ENCODE data around the gene CFDP1.
A peak's percentile ranks its signal among the peaks of the same experiment; 100 is the strongest.

The CFDP1 gene

DNA sequence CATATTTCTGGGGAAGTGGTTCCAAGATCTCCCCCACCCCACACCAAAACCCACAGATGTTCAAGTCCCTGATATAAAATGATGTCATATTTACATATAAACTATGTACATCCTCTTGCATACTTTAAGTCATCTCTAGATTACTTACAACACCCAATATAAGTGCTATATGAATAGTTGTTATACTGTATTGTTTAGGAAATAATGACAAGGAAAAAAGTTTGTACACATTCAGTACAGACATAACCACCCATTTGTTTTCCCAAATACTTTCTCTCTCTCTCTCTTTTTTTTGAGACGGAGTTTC lies 11.5 kb downstream of the CFDP1 start:
- no peaks in the 10 kb centered on the region for H3K36me3 ChIP-seq (ENCODE audit: control insufficient read depth, insufficient read depth, low read length)
- H3K4me1 ChIP-seq (ENCODE audit: control insufficient read depth, insufficient read depth, low read length) = peaks cover 11% of the 10 kb centered on the region
- no peak overlapping the region for H3K4me3 ChIP-seq (ENCODE audit: low read length)
- peak overlapping the region; percentile 30 for H3K9ac ChIP-seq (ENCODE audit: low read length)
- H3K27me3 ChIP-seq (ENCODE audit: control insufficient read depth, insufficient read depth, low read length) = no peaks in the 10 kb centered on the region
- no peaks in the 10 kb centered on the region for H3K9me3 ChIP-seq (ENCODE audit: control insufficient read depth, low read length)

DNA sequence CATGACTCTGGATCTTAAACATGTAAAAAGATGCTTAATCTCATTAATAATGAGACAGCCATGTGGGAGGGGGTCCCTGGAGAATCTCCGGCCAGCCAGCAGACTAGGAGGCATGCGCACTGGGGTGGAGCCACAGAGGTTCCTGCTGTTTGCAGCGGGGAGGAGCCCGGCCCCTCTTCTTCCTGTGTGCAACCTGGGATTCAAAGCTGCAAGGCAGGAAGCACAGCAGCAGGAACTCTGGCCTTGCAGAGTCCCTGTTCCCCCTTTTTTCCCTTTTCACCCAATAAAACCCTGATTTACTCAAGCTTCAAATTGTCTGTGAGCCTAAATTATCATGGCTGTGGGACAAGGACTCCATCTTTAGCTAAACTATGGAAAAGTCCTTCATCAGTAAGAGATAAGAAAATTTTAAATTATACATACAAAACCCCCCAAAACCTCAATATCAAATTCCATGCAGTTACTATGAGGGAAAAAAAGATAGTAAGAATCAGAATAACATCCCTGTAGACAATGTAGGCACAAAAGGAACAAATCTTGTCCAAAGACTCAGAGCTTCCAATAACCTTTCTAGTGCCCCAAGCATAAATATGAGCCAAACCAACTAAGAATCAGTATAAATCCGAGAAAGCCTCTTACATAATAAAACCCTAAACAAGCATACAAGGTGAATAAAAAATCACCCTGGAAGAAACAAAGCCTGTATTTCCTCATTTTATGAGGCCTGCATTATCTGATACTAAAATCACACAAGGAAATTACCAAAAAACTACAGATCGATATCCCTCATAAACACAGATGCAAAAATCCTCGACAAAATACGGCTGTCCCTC lies 12.1 kb downstream of the CFDP1 start:
- H3K4me1 ChIP-seq (ENCODE audit: control insufficient read depth, insufficient read depth, low read length) = peaks cover 11% of the 10 kb centered on the region
- no peaks in the 10 kb centered on the region for H3K36me3 ChIP-seq (ENCODE audit: control insufficient read depth, insufficient read depth, low read length)
- peak overlapping the region; percentile 30 for H3K9ac ChIP-seq (ENCODE audit: low read length)
- no peak overlapping the region for H3K4me3 ChIP-seq (ENCODE audit: low read length)
- no peaks in the 10 kb centered on the region for H3K9me3 ChIP-seq (ENCODE audit: control insufficient read depth, low read length)
- no peaks in the 10 kb centered on the region for H3K27me3 ChIP-seq (ENCODE audit: control insufficient read depth, insufficient read depth, low read length)

DNA sequence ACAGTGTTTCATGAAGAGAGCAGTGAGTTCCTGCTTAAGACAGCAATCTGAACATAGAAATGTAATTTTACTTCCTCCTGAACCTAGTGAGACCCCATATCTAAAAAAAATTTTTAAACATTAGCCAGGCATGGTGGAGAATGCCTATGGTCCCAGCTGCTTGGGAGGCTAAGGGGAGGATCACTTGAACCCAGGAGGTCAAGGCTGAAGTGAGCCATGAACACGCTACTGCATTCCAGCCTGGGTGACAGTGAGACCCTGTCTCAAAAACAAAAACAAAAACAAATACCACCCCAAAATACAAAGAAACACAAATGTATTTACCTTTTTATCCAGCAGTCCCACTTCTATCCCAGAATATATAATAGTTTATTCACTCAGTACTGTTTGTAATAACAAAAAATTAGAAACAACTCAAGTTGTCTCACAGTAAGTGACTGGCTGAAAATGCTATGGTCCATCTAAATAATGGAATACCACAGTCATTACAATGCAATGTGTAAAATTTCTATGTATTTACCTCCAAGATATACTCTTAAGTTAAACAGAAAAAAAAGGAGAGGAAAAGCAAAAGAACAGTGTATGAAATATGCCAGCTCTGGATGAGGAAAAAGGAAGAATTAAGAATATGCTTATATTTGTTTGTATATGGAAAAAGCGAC lies 16.3 kb downstream of the CFDP1 start:
- Histone ChIP-seq H3K4me1 (ENCODE audit: control insufficient read depth, insufficient read depth, low read length) (peaks cover 11% of the 10 kb centered on the region), H3K4me3 (ENCODE audit: low read length) (no peak overlapping the region), H3K27me3 (ENCODE audit: control insufficient read depth, insufficient read depth, low read length) (no peaks in the 10 kb centered on the region), H3K36me3 (ENCODE audit: control insufficient read depth, insufficient read depth, low read length) (no peaks in the 10 kb centered on the region), H3K9ac (ENCODE audit: low read length) (no peak overlapping the region), H3K9me3 (ENCODE audit: control insufficient read depth, low read length) (no peaks in the 10 kb centered on the region)

DNA sequence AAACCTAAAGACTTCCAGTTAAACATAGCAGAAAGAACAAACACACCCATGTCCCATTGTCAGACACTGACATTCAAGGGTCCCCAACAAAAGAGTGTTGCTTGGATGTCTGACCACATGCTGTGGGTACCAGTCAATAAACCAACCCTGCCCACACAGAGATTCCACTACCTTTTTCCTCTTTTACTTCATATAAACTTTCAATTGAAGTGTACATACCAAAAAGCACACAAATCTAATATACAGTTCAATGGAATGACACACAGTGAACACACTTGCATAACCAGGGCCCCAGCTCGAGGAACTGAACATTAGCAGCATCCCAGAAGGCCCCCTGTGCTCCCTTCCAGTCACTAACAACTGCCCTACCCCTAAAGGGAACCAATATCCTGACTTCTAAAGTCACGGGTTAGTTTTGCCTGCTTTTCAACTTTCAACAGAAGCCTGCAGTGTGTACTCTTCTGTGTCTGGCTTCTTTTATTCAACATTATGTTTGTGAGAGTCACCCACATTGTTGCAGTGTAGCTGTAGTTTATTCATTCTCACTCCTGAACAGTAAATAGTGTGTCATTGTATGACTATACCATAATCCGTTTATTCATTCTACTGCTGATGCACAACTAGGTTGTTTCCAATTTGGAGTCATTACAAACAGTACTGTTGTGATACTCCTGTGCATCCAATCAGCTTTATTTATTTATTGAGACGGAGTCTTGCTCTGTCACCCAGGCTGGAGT lies 18.0 kb downstream of the CFDP1 start:
- Histone ChIP-seq H3K9me3 (ENCODE audit: control insufficient read depth, low read length) (no peaks in the 10 kb centered on the region), H3K4me1 (ENCODE audit: control insufficient read depth, insufficient read depth, low read length) (no peaks in the 10 kb centered on the region), H3K9ac (ENCODE audit: low read length) (no peak overlapping the region), H3K27me3 (ENCODE audit: control insufficient read depth, insufficient read depth, low read length) (no peaks in the 10 kb centered on the region), H3K4me3 (ENCODE audit: low read length) (no peak overlapping the region), H3K36me3 (ENCODE audit: control insufficient read depth, insufficient read depth, low read length) (no peaks in the 10 kb centered on the region)

DNA sequence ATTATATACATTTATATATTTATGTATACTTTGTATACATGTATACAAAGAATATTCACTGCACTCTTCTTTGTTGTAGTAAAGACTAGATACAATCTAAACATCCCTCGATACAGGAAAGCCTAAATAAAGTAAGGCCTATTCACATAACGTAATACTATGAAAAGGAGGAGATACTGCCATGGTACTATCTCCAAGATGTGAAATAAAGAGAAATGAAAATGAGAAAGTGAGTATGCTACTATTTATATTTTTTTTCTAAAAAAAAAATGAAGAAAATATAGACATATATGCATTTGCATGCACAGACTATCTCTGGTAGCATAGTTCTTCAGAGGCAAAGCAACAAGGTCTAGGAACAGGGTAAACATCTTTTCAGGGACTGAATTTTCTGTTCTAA lies 19.4 kb downstream of the CFDP1 start:
- H3K4me1 ChIP-seq (ENCODE audit: control insufficient read depth, insufficient read depth, low read length) = no peaks in the 10 kb centered on the region
- no peak overlapping the region for H3K9ac ChIP-seq (ENCODE audit: low read length)
- no peaks in the 10 kb centered on the region for H3K27me3 ChIP-seq (ENCODE audit: control insufficient read depth, insufficient read depth, low read length)
- H3K36me3 ChIP-seq (ENCODE audit: control insufficient read depth, insufficient read depth, low read length) = no peaks in the 10 kb centered on the region
- H3K9me3 ChIP-seq (ENCODE audit: control insufficient read depth, low read length) = no peaks in the 10 kb centered on the region
- H3K4me3 ChIP-seq (ENCODE audit: low read length) = no peak overlapping the region

DNA sequence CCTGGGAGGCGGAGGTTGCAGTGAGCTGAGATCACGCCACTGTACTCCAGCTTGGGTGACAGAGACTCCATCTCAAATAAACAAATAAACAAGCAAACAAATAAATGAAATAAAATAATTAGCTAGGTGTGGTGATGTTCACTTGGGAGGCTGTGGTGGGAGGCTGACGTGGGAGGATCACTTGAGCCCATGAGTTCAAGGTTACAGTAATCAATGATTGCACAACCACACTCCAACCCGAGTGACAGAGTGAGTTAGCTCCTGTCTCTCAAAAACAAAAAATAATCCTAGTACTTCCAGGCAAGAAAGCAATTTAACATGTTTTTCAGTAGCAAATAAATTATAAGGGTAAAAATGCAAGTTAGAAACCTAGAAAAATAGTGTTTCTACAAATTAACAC lies 26.4 kb downstream of the CFDP1 start:
- no peaks in the 10 kb centered on the region for H3K27me3 ChIP-seq (ENCODE audit: control insufficient read depth, insufficient read depth, low read length)
- H3K4me1 ChIP-seq (ENCODE audit: control insufficient read depth, insufficient read depth, low read length) = no peaks in the 10 kb centered on the region
- H3K4me3 ChIP-seq (ENCODE audit: low read length) = no peak overlapping the region
- H3K9ac ChIP-seq (ENCODE audit: low read length) = no peak overlapping the region
- no peaks in the 10 kb centered on the region for H3K9me3 ChIP-seq (ENCODE audit: control insufficient read depth, low read length)
- no peaks in the 10 kb centered on the region for H3K36me3 ChIP-seq (ENCODE audit: control insufficient read depth, insufficient read depth, low read length)

DNA sequence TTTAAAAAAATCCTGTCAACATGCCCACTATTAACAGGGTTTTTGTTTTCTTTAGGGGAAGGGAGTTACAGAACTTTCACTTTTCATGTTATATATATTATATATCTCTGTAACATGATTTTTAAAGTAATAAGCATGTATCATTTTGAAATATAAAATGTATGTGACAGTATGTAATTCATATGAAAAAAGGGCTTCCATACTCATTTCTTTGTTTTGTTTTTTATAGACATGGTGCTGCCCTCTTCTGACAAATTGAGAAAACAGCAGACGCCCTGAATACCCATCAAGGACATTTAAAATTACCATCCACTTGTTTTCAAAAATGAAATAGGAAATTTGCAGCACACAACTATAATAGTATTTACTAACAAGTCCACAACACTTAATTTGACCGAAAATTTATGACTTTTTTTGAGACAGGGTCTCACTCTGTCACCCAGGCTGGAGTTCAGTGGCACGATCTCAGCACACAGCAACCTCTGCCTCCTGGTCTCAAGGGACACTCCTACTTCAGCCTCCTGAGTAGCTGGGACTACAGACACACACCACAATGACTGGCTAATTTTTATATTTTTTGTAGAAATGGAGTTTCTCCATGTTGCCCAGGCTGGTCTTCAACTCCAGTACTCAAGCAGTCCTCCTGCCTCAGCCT lies 30.4 kb downstream of the CFDP1 start:
- no peak overlapping the region for H3K4me3 ChIP-seq (ENCODE audit: low read length)
- no peak overlapping the region for H3K9ac ChIP-seq (ENCODE audit: low read length)
- no peaks in the 10 kb centered on the region for H3K9me3 ChIP-seq (ENCODE audit: control insufficient read depth, low read length)
- H3K36me3 ChIP-seq (ENCODE audit: control insufficient read depth, insufficient read depth, low read length) = no peaks in the 10 kb centered on the region
- no peaks in the 10 kb centered on the region for H3K4me1 ChIP-seq (ENCODE audit: control insufficient read depth, insufficient read depth, low read length)
- no peaks in the 10 kb centered on the region for H3K27me3 ChIP-seq (ENCODE audit: control insufficient read depth, insufficient read depth, low read length)

DNA sequence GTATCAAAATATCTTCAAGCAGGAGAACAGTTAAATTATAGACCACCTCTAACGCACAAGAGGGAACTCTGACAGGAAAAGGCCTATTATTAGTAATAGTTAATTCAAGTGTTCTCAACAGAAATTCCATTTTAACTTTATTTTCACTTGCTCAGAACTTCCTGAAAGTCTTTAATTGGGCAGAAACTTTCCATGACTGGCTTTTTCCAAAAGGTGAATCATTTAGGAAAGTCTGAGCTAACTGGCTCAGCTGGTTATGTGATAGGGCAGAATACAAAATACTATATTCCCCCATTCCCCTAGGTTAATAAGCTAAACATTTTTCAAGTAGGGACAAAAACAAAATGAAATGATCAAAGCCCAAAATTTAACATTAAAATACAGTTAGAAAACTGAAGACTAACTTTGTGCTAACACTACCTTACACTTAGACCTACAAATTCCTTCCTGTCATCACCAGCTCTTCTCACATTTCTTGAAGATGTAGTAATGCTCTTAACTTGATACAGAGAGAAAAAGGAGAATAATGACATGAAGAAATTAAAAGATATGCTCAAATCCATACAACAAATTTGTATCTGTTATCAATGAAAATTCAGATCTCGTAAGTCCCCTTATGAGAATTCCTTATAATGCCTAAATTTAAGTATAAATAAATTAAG lies 31.0 kb downstream of the CFDP1 start:
- Histone ChIP-seq H3K9me3 (ENCODE audit: control insufficient read depth, low read length) (no peaks in the 10 kb centered on the region), H3K36me3 (ENCODE audit: control insufficient read depth, insufficient read depth, low read length) (no peaks in the 10 kb centered on the region), H3K27me3 (ENCODE audit: control insufficient read depth, insufficient read depth, low read length) (no peaks in the 10 kb centered on the region), H3K4me1 (ENCODE audit: control insufficient read depth, insufficient read depth, low read length) (no peaks in the 10 kb centered on the region), H3K9ac (ENCODE audit: low read length) (no peak overlapping the region), H3K4me3 (ENCODE audit: low read length) (no peak overlapping the region)

DNA sequence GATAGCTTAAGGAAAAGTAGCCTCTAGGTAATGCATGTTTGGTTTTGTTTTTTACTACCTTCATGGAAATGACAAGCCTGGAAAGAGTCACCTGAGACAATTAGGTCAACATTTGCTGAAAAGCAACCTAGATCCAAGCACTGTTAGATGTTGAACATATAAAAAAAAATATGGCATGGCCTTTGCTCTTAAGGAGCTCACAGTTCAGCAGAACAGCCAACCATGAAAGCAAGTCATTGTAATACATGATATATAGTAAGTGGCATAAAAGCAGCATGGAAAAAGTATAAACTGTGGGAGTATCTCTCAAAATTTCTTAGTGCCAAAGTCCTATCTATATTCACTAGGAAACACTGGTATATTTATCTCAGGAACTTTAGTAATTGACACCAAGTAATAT lies 31.6 kb downstream of the CFDP1 start:
- no peaks in the 10 kb centered on the region for H3K9me3 ChIP-seq (ENCODE audit: control insufficient read depth, low read length)
- no peaks in the 10 kb centered on the region for H3K27me3 ChIP-seq (ENCODE audit: control insufficient read depth, insufficient read depth, low read length)
- H3K4me1 ChIP-seq (ENCODE audit: control insufficient read depth, insufficient read depth, low read length) = no peaks in the 10 kb centered on the region
- H3K4me3 ChIP-seq (ENCODE audit: low read length) = no peak overlapping the region
- no peak overlapping the region for H3K9ac ChIP-seq (ENCODE audit: low read length)
- no peaks in the 10 kb centered on the region for H3K36me3 ChIP-seq (ENCODE audit: control insufficient read depth, insufficient read depth, low read length)

DNA sequence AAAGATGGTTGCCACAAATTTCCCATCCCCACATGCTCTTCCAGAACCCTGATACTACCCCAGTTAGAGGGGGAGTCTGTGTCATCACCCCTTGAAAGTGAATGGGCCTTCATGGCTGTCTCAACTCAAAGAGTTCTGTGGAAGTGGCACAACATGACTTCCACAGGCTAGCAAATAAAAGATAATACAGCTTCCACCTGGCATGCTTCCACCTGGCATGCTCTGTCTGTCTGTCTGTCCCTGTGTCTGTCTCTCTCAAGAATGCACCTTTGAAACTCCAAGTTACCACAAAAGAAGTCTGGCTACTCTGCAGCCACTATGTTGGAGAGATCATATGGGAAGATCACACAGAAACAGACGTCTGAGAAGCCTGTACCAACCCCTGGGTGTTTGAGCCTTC lies 35.0 kb downstream of the CFDP1 start:
- H3K27me3 ChIP-seq (ENCODE audit: control insufficient read depth, insufficient read depth, low read length) = no peaks in the 10 kb centered on the region
- no peak overlapping the region for H3K4me3 ChIP-seq (ENCODE audit: low read length)
- no peak overlapping the region for H3K9ac ChIP-seq (ENCODE audit: low read length)
- no peaks in the 10 kb centered on the region for H3K9me3 ChIP-seq (ENCODE audit: control insufficient read depth, low read length)
- no peaks in the 10 kb centered on the region for H3K4me1 ChIP-seq (ENCODE audit: control insufficient read depth, insufficient read depth, low read length)
- no peaks in the 10 kb centered on the region for H3K36me3 ChIP-seq (ENCODE audit: control insufficient read depth, insufficient read depth, low read length)

DNA sequence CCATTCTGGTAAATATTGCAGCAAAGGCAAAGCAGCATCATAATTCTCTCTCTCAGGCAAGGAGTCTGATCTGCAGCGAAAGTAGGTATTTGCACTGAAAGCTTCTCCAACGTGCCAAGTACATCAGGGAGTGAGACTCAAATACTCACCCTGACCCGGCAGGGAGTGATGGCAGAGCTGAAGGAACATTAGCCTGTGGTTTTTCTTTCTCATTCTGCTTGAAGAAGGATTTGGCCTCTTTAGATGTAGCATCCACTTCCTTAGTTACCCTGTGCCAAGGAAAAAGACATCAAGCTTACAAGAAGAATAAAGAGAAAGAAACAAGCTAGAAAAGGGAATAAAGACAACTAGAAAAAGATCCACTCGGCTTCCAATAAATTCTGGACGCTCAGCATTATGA lies 38.4 kb downstream of the CFDP1 start:
- Histone ChIP-seq H3K9me3 (ENCODE audit: control insufficient read depth, low read length) (no peaks in the 10 kb centered on the region), H3K9ac (ENCODE audit: low read length) (no peak overlapping the region), H3K27me3 (ENCODE audit: control insufficient read depth, insufficient read depth, low read length) (no peaks in the 10 kb centered on the region), H3K36me3 (ENCODE audit: control insufficient read depth, insufficient read depth, low read length) (no peaks in the 10 kb centered on the region), H3K4me1 (ENCODE audit: control insufficient read depth, insufficient read depth, low read length) (no peaks in the 10 kb centered on the region), H3K4me3 (ENCODE audit: low read length) (no peak overlapping the region)

All from mucosa of stomach (tissue), 1 donor.